Measurements from ENCODE around the gene EIF4ENIF1.
"Not testable (repeated sequence)": the region's sequence is repeated elsewhere in the genome, so short reads cannot be mapped to it uniquely, and the experiment has no call there.

Gene EIF4ENIF1

DNA sequence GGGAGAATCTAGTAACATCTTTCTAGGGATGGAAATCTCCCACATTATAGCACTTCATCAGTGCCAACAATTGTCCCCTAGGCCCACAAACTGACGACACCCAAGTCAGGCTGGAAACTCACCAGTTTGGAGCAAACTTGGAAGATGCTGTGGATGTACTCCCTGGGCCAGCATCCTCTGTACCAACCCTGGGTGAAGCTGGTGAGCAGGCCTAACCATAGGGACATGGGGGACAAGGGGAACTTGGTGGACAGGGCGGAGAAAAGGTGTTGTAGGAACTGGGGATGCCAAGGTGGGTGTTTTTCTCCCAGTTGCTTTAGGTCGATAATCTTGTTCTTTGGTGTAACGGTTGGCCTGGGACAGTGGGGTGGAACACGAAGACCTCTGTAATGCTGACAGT, 48.0 kb downstream of the EIF4ENIF1 start:
- no peak for DNase-seq (ENCODE audit: low spot score)

DNA sequence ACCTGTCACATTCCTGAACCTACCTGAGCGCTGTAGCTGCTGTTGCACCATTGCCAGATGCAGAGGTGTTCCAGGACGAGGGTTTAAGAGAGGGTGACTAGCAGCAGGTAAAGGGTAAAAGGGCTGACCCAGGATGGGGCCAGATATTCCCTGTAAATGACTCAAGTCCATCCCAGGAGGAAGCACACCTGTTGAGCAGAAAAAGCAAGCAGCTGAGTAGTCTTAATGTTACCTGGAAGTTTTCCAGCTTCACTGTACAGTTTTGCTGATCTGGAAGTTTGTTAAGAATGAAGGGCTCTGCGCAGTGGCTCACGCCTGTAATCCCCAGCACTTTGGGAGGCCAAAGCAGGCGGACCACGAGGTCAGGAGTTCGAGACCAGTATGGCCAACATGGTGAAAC, 49.0 kb downstream of the EIF4ENIF1 start:
- DNase-seq (ENCODE audit: low spot score), result no peak

- DNase-seq (ENCODE audit: low spot score), result no peak
These were observed 49.8 kb downstream of the EIF4ENIF1 start for GRCh38 chr22:31439808-31440207.

DNA sequence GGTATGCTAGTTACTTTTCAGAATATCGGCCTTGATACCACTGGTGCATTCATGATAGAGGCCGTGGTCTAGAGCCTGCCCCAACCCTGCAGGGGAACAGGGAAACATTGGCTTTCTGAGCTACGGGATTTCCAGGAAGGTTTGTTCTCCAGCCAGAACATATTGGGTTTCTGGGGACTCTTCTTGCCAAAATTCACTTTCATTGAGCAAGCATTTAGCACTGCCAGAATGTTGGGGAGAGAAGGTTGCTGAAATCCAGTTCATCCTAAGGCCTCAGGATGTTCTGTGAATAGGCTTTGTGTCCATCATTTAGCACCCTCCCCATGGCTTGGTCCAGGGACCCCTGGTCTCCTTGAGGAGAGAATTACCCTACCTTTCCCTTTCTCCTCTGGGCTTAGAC, 53.5 kb downstream of the EIF4ENIF1 start:
- no peak for DNase-seq (ENCODE audit: low spot score)

DNA sequence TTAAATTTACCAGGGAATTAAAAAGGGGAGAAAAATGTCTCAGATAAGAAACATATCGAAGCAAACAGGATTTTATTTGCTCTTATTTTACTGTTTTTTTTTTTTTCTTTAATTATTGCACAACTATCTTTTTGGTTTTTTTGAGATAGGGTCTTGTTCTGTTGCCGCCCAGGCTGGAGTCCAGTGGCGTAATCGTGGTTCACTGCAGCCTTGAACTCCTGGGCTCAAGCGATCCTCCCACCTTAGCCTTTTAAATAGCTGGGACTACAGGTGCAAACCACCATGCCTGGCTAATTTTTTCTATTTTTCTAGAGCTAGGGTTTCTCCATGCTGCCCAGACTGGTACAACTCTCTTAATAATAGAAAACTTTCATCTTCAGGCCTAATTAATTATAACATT, 57.7 kb downstream of the EIF4ENIF1 start:
- DNase-seq (ENCODE audit: low spot score), result no peak

GRCh38 chr22:31425331-31426050, 64.2 kb downstream of the EIF4ENIF1 start:
- DNase-seq (ENCODE audit: low spot score), result no peak

GRCh38 chr22:31402350-31402749, 87.3 kb downstream of the EIF4ENIF1 start:
- not testable (repeated sequence) for DNase-seq (ENCODE audit: low spot score)

DNA sequence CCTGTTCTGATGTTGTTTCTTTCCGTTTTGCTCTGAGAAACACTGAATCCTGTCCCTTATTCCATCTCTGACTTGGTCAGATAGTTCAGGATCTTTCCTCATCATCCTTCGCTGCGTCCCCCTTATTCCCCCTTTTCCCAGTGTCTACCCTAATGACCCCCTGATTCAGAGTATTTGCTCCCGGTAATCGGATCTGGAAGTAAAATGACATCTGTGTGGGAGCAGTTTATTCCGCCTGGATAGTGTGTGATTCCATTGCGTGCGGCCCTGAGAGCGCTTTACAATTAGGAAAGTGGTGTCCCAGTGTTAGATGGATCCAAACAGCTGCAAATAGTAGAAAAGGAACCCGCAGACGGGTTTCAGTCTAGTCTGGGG, 89.6 kb downstream of the EIF4ENIF1 start:
- DNase-seq (ENCODE audit: low spot score), result peak; percentile 27

DNA sequence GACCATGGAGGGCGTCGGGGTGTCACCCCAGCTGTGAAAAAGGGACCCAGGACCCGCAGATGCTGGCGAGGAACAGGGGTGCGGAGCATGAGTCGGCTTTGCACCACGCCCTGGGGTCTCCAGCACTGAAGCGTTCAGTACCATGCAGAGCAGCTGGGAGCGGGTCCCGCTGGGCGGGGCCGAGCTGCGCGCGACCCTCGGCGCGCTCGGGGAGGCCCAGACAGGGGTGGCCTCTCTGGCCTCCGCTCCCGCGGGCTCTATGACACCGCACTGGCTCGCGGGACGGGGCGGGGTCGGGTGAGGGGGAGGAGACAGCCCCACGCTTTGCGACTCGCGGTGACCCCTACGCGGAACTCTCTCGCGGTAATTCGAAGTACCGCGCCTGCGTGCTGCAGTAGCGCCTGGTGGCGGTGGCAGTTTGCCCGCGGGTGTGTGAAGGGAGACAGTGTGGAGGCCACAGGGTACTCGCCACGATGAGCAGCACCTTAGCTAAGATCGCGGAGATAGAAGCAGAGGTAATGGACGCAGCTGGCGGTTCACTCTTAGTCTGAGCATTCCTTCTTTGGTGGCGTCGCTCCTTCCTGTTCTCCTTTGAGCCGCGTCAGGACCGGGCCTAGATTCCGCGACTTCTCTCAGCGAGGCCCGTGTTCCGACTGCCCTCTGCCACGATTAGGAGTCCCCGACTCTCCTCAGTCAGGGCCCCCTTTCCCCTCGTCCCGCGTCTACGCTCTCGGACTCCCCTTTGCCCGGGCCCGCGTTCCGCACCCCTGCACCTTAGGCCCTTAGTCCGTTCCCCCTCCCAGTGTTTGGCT, 90.2 kb downstream of the EIF4ENIF1 start, which contains the start of gene DRG1:
Gene DRG1, plus strand, starts transcription at position 394 of the 812 bp plus-strand sequence. Its CDS starts 80 bp downstream, at position 474.
- peak; percentile 99 for DNase-seq (ENCODE audit: low spot score)

- DNase-seq (ENCODE audit: low spot score), result peak; percentile 17
These were observed 91.4 kb downstream of the EIF4ENIF1 start for GRCh38 chr22:31398231-31398630.

DNA sequence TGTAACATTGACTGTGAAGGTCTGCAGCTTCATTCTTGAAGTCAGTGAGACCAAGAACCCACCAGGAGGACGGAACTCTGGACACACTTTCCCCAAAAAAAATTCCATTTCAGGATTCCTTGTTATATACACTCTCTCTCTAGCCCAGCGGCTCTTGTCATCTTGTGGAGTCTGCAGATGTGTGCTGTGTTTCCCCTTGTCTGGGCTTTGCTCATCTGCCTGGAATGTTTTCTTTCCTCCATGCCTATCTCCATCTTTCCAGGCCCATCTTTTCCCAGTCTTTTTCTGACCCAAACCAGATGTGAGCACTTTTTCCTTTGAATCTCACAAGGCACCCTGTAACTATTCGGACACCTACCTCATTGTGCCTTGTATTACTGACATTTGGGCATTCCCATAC, 95.3 kb downstream of the EIF4ENIF1 start:
- DNase-seq (ENCODE audit: low spot score), result peak; percentile 10

- DNase-seq (ENCODE audit: low spot score), result no peak
These were observed 95.7 kb downstream of the EIF4ENIF1 start for GRCh38 chr22:31393893-31394292.

All from AG08396 (cell line).